Loucy (cell line): ENCODE measurements around the gene OTOS.

ENCODE experiments used
- EZH2phosphoT487 ChIP-seq: fragments of 200-600 bp; IDR thresholded peaks from 2 replicates; pipeline ENCODE4 v1.6.1; 2018; ENCODE audit warnings: antibody characterized with exemption, mild to moderate bottlenecking, moderate library complexity, borderline replicate concordance
- TF ChIP-seq, protein P1 (sequence below): fragments of 200-600 bp; sonication (generic); conservative IDR thresholded peaks from 2 replicates; pipeline ENCODE4 v1.5.1; 2014; ENCODE audit warnings: mild to moderate bottlenecking, antibody characterized with exemption, low read length

- TF ChIP-seq, protein P1, sequence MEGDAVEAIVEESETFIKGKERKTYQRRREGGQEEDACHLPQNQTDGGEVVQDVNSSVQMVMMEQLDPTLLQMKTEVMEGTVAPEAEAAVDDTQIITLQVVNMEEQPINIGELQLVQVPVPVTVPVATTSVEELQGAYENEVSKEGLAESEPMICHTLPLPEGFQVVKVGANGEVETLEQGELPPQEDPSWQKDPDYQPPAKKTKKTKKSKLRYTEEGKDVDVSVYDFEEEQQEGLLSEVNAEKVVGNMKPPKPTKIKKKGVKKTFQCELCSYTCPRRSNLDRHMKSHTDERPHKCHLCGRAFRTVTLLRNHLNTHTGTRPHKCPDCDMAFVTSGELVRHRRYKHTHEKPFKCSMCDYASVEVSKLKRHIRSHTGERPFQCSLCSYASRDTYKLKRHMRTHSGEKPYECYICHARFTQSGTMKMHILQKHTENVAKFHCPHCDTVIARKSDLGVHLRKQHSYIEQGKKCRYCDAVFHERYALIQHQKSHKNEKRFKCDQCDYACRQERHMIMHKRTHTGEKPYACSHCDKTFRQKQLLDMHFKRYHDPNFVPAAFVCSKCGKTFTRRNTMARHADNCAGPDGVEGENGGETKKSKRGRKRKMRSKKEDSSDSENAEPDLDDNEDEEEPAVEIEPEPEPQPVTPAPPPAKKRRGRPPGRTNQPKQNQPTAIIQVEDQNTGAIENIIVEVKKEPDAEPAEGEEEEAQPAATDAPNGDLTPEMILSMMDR = no peak
- no peak for TF ChIP-seq EZH2phosphoT487
Measured at GRCh38 chr2:240162032-240162431, 21.6 kb upstream of the OTOS start.
